NCI-H460 (cell line): ENCODE results near the gene NUP210L. TPM values are rescaled to one million over a fixed set of nuclear protein-coding genes. Genes with fewer than 3 reads are reported as not detected.
"Not testable (repeated sequence)": the region's sequence is repeated elsewhere in the genome, so short reads cannot be mapped to it uniquely, and the experiment has no call there.

ENCODE experiments used
- DNase-seq: peaks from one replicate; pipeline ENCODE4 v3.0.0-alpha.2; 2016; ENCODE audit warnings: low read depth; ENCODE audit errors: extremely low read depth
- total RNA-seq: library from RNA; depleted of rRNA; stranded (reverse); fragments of >200 nt; shearing (Covaris generic); gene quantifications from 2 replicates; pipeline ENCODE4 v1.2.3, GENCODE V29; 2014

The NUP210L gene
- total RNA-seq, 1 experiment from 2014 or later: 0.02 TPM

DNA sequence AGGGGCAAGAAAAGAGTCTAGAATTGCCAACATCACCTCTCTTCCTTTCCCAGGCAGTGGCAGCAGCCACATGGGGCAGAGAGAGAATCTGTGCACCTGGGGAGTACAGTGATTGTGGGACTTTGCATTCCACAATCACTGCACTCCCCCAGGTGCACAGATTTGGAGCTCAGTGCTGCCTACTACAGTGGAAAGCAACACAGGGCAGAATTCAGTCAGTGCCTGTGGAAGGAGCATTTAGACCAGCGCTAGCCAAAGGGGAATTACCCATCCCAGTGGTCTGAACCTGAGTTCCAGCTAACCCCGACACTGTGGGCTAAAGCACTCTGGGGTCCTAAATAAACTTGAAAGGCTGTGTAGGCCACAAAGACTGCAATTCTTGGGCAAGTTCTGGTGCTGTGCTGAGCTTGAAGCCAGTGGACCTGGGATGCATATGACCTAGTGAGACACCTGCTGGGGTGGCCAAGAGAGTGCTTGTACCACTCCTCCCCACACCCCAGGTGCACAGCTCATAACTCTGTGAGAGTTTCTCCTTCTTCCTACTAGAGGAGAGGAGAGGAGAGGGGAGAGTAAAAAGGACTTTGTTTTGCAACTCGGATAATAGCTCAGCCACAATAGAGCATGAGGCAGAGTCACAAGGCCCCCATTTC, 50.3 kb downstream of the NUP210L start:
- no peak for DNase-seq

DNA sequence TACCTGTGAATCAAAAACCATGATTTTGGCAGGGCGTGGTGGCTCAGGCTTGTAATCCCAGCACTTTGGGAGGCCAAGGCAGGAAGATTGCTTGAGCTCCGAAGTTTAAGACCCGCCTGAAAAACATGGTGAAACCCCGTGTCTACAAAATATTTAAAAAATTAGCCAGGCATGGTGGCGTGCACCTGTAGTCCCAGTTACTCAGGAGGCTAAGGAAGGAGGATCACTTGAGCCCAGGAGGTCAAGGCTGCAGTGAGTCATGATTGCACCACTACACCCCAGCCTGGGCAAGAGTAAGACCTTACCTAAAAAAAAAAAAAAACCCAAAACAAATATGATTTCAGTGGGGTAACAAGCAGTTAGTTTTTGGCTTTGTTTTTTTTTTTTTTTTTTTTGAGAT, 54.7 kb downstream of the NUP210L start:
- DNase-seq: not testable (repeated sequence)

DNA sequence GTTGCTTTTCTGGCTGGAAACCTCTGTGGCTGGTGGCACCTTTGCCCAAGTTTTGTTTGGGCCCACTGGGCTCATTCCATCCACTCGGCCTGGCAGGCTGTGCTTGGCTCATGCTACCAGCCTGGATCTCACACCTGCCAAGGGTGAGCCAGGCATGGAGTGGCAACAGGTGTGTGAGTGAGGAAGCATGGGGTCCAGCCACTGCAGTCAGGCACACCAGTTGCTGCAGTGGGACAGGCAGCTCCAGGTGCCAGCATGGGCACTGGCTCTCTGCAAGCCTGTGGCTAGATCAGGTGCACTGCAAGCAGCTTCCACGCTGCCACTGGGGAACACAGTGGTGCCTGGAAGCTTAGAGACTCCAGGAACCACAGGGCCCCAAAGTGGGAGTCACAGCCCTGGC, 57.0 kb downstream of the NUP210L start:
- no peak for DNase-seq

DNA sequence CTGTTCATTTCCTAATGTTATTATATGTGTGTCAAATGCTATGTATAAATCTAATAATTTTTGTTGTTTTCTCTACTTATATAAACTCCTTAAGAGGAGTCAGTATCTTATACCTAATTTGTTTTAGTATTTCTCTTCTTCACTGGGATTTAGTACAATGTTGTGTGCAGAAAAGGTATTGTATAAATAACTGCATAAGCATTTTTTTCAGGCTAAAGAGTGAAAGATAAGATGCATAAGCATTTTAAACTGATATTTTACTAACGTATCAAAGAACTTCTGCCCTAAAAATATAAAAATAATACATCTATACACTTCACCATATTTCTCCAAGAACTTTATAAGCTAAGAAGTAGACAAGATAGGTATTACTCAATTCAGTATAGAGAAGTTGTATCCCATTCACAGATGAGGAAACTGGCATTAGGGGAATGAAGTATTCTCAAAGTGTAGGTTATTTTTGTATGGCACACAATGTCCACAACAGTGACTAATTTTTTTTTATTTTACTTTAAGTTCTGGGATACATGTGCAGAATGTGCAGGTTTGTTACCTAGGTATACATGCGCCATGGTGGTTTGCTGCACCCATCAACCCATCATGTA, 59.3 kb downstream of the NUP210L start:
- DNase-seq: no peak

DNA sequence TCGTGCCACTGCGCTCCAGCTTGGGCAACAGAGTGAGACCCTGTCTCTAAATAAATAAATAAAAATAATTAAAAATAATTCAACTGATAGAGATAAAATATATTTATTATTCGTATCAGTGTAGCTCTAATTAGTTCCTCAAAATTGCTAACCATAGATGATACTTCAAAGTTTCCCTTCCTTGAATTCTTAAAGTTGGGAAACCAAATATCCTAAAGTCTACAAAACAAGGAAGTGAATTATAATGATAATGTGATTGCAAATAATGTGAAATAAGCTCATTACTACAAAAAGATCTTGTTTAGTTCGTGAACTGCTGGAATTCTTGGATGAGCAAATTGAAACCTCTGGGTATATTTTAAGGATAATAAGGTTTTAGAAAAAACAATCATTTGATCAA, 60.5 kb downstream of the NUP210L start:
- DNase-seq: no peak

DNA sequence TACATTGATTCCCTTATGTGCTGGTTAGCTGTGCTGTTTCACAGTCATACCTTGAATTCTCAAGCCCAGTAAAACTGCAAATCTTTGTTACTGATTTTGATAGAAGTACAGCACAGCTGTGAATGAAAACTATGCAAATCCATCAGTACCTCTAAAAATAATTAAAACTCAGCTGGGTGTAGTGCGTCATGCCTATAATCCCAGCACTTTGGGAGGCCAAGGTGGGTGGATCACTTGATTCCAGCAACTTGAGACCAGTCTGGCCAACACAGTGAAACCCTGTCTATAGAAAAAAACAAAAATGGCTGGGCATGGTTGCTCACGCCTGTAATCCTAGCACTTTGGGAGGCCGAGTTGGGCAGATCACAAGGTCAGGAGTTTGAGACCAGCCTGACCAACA, 61.2 kb downstream of the NUP210L start:
- DNase-seq: no peak

DNA sequence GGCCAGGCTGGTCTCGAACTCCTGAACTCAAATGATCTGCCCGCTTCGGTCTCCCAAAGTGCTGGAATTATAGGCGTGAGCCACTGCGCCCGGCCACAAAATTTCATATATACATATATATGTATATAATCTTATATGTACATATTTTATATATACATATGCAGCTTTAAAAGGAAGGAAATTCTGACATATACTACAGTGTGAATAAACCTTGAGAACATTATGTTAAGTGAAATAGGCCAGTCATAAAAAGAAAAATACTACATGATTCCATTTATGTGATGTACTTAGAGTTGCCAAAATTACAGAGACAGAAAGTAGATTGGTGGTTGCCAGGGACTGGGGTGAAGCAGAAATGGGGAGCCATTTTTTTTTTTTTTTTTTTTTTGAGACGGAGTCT, 63.2 kb downstream of the NUP210L start:
- DNase-seq: no peak

DNA sequence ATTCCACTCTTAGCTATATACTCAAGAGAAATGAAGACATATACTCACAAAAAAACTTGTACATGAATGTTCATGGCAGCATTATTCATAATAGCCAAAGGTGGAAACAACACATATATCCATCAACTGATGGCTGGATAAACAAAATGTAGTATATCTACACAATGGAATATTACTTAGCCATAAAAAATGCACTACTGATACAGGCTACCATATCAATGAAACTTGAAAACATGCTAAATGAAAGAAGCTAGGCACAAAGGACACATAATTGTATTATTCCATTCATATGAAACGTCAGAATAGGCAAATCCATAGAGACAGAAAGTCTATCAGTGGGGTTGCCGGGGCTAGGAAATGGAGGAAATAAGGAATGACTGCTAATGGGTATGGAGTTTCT, 67.3 kb downstream of the NUP210L start:
- DNase-seq: no peak

DNA sequence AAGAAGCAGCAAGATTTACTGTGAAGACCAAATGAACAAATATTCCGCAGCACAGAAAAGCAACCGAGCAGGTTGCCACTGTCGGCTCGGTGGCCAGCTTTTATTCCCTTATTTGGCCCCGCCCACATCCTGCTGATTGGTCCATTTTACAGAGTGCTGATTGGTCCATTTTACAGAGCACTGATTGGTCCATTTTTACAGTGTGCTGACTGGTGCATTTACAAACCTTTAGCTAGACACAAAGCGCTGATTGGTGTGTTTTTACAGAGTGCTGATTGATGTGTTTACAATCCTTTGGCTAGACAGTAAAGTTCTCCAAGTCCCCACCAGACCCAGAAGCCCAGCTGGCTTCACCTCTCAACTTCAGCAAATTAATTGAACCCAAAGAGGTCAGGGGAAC, 71.8 kb downstream of the NUP210L start:
- DNase-seq: not testable (repeated sequence)

DNA sequence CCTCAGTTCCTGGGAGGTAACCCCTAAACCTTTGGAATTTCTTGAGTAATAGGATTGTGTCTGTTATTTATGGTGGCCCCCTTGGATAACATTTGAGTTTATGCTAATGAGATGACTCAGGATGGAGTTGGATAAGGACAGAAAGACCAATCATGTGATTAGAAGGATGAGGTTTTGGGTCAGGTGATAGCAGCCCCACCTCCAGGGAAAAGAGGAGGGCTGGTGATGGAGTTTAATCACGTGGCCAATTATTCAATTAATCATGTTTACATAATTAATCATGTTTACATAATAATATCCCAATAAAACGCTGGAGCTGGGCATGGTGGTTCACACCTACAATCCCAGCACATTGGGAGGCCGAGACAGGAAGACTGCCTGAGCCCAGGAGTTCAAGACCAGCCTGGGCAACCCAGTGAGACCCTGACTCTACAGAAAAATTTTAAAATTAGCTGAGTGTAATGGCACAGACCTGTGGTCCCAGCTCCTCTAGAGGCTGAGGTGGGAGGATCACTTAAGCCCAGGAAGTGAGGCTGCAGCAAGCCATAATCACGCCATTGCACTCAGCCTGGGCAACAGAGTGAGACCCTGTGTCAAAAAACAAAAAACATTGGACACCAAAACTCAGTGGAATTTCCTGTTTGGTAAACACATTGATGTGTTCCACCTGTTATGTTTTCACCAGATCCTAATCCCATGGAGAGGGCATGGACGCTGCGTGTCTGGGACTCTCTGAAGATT, 73.3 kb downstream of the NUP210L start:
- DNase-seq: no peak

DNA sequence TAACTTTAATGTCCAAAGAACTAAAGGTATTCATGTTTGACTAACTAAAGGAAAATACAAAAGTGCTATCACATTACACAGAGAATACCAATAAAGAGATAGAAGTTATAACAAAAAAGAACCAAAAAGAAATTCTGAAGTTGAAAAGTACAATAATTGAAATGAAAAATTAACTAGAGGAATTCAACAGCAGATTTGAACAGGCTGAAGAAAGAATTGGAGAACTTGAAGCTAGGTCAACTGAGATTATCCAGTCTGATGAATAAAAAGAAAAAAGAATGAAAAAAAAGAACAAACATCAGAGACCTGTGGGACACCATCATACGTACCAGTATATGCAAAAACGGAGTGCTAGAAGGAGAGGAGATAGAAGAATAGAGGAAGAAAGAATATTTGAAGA, 78.5 kb downstream of the NUP210L start:
- DNase-seq: no peak

DNA sequence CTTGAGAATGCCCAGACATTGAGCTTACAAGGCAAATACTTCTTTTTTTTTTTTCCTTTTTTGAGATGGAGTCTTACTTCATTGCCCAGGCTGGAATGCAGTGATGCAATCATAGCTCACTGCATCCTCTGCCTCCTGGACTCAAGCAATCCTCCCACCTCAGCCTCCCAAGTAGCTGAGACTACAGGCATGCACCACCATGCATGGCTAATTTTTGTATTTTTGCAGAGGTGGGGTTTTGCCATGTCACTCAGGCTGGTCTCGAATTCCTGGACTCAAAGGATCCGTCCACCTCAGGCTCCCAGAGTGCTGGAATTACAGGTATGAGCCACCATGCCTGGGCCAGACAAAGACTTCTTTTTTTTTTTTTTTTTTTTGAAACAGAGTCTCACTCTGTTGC, 79.1 kb downstream of the NUP210L start:
- DNase-seq: no peak

DNA sequence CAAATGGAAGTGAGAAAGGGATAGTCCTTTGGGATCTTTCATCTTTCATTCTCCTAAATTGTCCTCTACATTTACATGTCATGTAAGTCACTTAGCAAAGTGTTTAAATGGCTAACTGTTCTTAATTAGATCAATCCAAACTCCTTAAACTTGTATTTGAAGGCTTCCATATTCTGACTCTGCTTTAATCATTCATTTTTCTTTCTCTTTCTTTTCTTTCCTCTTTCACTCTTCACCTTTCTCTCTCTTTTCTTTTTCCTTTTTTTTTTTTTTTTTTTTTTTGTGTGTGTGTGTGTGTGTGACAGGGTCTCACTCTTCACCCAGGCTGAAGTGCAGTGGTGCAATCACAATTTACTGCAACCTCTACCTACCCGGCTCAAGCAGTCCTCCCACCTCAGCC, 92.6 kb downstream of the NUP210L start:
- no peak for DNase-seq

DNA sequence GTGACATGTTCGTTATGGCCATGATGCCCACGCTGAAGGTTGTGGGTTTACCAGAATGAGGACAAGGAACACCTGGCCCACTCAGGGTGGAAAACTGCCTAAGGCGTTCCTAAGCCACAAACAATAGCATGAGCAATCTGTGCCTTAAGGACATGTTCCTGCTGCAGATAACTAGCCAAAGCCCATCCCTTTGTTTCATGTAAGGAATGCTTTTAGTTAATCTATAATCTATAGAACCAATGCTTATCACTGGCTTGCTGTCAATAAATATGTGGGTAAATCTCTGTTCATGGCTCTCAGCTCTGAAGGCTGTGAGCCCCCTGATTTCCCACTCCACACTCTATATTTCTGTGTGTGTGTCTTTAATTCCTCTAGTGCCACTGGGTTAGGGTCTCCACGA, 107.4 kb downstream of the NUP210L start:
- DNase-seq: not testable (repeated sequence)

DNA sequence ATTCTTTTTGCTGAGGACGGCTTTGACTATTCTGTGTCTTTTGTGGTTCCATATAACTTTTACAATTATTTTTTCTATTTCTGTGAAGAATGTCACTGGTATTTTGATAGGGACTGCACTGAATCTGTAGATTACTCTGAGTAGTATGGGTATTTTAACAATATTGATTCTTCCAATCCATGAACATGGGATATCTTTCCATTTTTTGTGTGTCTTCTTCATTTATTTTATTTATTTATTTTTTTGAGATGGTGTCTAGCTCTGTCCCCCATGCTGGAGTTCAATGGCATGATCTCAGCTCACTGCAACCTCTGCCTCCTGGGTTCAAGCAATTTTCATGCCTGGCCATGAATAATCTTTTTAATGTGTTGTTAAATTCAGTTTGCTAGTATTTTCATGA, 121.2 kb downstream of the NUP210L start:
- DNase-seq: not testable (repeated sequence)

DNA sequence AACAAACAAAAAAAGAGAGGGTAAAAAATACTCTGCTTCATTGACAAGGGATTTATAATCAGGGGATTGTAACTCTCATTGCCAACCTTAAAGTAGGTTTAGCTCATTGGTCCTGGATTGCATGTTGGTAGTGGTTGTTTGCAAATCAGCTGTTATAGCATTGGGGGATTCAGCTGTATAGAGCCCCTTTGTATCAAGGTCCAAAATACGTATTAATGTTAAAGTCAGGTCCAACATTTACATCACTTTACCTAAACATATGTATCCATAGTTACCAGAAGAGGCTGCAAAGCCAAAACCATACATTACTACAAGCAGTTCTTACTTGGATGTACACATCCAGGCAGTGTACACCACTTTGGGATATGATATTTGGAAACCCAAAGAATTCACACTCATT, 134.9 kb downstream of the NUP210L start:
- no peak for DNase-seq

DNA sequence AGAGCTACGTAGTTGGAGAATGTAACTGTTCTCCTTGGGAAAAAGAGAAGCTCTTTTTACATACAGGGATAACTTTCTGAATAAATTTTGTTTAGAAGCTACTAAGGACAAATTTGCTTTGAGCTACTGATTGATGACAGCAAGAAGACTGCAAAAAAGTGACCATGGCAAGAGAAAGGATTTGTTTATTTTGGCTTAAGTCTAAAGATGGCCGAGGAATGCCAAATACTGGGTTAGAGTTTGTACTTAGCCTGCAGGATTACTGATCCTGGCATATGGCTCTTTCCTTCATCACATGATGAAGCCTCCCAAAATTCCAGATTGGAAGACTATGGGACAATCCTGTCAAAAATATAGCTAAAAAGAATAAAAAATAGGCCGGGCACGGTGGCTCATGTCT, 135.6 kb downstream of the NUP210L start:
- no peak for DNase-seq

DNA sequence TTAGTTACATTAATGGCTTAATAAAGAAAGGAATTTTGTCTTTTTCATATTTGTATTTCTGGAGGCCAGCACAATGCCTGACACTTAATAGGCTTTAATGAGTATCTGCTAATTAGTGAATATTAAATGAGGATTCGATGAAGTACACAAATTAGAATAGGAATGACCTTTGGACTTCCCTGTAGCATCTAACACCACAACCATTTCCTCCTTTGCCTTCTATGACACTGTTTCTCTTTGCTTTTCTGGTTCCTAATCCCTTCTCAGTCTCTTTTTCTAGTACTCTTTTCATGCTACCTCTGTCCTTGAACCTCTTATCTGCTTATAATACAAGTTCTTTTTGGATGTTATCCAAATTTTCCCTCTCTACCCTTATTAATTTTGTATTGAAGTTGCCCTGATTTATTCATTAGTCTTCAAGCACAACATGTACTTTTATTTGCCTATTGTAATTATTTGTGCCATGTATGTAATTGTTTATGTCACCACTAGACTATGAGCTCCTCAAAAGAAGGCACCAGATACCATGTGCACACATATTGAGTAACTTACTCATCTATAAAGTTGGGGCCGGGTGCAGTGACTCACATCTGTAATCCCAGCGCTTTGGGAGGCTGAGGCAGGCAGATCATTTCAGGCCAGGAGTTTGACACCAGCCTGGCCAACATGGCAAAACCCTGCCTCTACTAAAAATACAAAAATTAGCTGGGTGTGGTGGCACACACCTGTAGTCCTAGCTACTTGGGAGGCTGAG, 140.5 kb downstream of the NUP210L start:
- no peak for DNase-seq

DNA sequence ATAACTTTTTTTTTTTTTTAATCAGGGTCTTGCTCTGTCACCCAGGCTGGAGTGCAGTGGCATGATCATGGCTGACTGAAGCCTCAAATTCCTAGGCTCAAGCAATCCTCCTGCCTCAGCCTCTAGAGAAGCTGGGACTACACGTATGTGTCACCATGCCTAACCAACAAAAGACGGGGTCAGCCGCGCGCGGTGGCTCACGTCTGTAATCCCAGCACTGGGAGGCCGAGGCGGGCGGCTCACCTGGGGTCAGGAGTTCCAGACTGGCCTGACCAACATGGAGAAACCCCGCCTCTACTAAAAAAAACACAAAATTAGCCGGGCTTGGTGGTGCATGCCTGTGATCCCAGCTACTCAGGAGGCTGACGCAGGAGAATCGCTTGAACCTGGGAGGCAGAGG, 142.3 kb downstream of the NUP210L start:
- not testable (repeated sequence) for DNase-seq

DNA sequence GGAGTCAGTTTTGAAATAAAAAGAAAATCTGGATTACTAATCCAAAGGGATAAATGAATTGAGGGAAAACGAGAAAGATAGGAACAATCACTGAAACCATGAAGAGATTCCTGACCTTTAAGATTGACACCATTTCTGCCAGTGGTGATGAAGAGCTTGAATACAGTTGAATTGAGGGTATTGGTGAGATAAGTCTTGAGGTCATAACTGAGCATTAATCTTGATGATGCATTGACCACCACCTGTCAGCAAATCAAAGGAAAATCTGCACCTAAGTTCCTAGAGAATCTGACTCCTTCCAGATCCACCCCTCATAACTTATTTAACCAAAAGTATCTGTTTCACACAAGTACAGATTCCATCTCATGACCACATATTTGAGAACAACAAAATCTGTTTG, 142.7 kb downstream of the NUP210L start:
- no peak for DNase-seq

DNA sequence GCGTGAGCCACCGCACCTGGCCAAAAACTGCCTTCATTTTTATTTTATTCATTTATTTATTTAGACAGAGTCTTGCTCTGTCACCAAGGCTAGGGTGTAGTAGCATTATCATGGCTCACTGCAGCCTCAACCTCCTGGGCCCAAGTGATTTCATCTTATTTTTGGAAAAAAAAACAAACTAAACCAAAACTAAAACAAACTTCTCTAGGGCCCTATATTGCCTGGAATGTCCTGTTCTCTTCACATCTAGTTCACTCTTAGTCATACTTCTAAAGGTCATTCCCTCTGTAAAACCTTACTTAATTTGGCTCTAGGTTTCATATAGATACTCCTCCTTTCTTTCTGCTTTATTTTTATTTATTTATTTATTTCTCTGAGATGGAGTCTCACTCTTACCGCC, 148.7 kb downstream of the NUP210L start:
- DNase-seq: no peak
